Right kidney (tissue), 1 donor: Measurements from ENCODE around the gene SNX32.

Experiments
- DNase-seq: peaks from one replicate; pipeline ENCODE4 v3.0.0-alpha.2; 2016

SNX32 gene

GRCh38 chr11:65855927-65856363 lies 22.2 kb downstream of the SNX32 start:
- DNase-seq, result no peak

- DNase-seq, result peak; percentile 82
Observed at GRCh38 chr11:65856689-65857499, 23.1 kb downstream of the SNX32 start.

GRCh38 chr11:65857500-65857852 lies 23.7 kb downstream of the SNX32 start:
- DNase-seq, result peak; percentile 72

DNA sequence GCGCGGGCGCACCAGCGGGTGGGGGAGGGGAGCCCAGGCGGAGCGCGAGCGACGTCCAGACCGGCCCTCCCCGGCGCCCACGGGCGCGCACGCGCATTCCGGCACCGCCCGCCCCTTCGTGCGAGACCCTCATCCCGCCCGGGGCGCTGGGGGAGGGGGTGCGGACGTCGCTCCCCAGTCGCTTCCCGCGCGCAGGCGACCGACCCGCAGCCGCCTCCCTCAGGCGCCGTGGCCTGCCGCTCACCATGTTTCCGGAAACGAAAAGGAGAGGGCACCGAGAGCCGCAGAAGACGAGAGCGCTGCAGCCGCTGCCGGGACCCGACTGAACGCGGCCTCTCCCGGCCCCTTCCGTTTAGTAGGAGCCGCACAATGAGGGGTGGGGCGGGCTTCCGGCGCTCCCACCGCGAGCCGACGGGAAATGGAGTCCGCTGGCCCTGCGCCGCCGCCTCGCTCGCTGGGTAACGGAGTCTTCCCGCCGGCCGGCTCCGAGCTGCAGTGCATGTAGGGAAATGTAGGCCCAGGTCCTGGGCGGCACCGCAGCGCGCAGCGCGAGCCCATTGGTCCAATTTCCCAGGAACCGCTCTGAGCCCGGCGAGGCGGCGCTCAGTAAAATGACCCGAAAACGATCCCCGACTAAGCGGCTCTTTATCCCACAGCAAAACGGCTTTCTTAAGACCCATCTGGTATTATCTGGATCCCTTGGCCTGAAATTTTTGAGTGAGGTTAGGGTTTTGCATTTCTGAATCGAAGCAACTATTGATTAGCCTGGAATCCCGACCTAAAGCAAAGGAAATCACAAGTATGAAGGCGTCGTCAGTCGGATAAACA lies 24.3 kb downstream of the SNX32 start, which contains the start of gene CFL1:
Gene CFL1 (minus strand): TSS at position 328 of the 828 bp plus-strand sequence. CDS start 81 bp downstream, at position 247.
- peak; percentile 97 for DNase-seq

DNA sequence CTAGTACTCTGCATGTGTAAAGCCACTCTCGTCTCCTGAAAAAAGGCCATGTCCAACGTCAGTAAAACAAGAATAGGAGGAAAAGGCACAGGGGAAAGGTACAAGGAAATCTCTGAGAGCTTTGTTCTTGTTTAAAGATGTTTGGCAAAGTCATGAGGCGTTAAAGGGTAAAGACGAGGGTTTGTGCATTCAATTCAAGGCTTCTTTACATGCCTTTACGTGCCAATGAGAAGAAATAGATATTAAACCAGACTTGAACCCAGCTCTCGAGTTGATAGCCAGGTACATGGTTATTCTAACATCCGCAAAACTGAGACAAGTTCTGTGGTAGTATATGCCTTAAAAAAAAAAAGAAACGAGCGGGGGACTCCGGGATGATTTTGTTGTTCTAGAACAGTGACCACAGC lies 24.9 kb downstream of the SNX32 start:
- DNase-seq, result no peak

DNA sequence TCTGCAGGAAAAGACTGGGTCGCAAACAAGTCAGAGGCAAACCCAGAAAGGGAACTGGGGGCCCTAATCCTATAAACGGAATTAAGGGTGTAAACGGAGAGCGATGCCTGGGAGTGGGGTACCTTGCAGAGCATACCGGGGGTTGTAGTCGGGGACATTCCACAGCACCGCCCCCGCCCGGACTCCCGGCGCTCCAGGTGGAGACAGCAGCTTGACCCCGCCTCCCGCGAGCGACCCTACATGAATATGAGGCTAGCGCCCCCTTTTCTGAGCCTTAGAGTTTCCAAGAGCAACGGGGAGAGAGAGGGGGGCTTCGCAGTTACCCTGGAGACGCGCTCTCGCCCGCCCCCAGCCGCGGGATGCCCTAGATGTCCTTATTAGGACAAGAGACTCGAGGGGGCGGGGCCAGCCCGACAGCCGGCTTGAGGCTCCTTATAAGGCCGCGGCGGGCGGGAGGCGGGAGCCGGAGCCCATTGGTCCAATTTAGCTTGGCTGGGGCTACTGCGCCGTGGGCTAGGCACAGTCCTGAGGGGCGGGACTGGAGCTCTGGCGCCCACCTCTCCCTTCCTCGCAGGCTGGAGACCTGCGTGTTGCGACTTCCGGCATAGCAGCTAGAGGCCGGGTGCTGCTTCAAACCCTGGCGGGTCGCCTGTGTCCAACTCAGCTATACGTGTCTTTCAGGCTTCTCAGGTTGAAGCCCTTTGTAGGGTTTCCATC lies 25.5 kb downstream of the SNX32 start:
- peak; percentile 95 for DNase-seq

- no peak for DNase-seq
Observed at GRCh38 chr11:65859812-65860277, 26.1 kb downstream of the SNX32 start.

GRCh38 chr11:65860278-65861164 lies 26.8 kb downstream of the SNX32 start, which contains the start of gene MUS81:
MUS81 (plus strand) TSS chr11:65860433; CDS start chr11:65860754, 321 bp downstream.
- DNase-seq, result peak; percentile 87

GRCh38 chr11:65861165-65861505 lies 27.4 kb downstream of the SNX32 start:
- no peak for DNase-seq

GRCh38 chr11:65861533-65862183 lies 27.9 kb downstream of the SNX32 start:
- no peak for DNase-seq

- no peak for DNase-seq
Observed at GRCh38 chr11:65862191-65862735, 28.5 kb downstream of the SNX32 start.

DNA sequence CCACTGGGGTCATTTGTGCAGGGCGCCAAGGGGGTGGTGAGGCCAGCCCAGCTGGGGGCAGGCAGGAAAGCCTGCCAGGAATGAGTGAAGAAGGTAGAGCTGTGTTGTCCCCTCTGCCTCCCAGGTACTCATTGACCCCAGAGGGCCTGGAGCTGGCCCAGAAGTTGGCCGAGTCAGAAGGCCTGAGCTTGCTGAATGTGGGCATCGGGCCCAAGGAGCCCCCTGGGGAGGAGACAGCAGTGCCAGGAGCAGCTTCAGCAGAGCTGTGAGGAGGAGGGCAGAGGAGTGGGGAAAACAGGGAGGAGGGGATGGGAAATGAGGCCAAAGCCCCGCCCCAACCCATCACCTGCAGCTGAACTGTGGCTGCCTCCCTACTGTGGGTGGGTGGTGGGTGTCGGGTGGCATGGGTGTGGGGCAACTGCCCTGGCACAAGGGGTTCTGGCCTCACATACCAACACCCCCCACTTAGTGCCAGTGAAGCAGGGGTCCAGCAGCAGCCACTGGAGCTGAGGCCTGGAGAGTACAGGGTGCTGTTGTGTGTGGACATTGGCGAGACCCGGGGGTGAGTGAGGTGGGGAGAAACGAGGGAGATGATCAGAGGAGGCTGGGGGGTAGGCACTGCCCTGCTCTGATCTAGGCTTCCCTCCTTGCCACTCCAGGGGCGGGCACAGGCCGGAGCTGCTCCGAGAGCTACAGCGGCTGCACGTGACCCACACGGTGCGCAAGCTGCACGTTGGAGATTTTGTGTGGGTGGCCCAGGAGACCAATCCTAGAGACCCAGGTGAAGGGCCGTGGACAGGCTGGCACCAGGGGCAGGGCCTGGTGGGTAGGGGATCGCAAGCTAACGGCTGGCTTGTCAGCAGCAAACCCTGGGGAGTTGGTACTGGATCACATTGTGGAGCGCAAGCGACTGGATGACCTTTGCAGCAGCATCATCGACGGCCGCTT lies 29.5 kb downstream of the SNX32 start:
- DNase-seq, result no peak

- DNase-seq, result no peak
Observed at GRCh38 chr11:65863889-65864705, 30.3 kb downstream of the SNX32 start.

DNA sequence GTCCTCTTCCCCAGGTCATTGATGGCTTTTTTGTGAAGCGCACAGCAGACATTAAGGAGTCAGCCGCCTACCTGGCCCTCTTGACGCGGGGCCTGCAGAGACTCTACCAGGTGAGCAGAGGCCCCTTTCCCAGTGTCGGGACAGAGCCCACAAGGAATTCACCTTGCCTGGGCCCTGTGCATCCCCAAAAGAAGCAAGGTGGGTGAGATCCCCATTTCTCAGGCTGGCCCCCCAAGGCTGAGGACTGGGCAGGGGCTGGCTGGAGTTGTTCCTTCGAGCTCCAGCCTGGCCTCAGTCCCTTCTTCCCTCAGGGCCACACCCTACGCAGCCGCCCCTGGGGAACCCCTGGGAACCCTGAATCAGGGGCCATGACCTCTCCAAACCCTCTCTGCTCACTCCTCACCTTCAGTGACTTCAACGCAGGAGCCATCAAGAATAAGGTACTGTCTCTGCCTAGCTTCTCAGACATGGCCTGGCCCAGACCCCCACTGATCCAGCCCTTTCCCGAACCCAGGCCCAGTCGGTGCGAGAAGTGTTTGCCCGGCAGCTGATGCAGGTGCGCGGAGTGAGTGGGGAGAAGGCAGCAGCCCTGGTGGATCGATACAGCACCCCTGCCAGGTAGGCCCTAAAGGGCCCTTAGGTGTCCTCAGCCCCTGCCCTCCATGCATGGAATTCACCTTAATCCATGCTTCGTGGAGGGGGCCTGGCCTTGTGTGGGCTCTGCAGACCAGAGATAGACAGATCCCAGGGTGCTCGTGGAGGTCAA lies 31.1 kb downstream of the SNX32 start:
- no peak for DNase-seq

GRCh38 chr11:65865550-65866172 lies 31.9 kb downstream of the SNX32 start:
- no peak for DNase-seq

DNA sequence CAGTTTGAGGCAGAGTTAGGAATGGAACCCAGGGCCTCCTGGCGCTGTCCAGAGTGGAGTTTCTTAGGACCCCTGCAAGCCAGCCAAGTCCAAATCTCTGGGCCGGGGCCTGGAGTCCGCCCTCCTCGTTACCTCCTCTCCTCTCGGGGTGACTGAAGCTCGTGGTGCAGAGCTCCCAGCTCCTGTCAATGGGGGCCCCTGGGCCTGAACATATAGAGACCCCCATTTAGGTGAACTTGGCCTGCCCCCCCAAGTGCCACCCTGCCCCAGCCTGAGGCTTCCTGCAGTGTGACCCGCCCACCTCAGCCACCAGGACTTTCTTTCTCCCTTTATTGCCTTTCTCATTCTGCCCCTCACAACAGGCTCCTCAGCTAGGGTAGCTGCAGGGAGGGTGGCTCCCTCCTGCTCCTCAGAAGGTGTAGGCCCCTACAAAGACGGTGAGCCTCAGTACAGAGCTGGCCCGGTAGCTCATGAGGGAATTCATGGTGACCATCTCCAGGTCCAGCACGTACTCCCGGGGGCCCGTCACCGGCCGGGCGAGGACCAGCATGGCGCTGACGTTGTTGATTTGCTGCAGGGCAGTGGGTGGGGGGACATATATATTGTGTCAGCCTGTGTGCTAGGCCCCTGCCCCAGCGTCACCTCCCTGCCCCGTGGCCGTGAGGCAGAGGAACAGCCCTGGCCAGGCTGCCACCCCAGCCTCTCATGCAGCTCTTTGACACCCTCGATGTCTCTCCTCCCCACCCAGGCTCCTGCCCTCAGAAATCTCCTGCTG lies 32.9 kb downstream of the SNX32 start:
- no peak for DNase-seq
